Measurements from ENCODE around the gene CRYBG3. TPM values are rescaled to one million over a fixed set of nuclear protein-coding genes. Genes with fewer than 3 reads are reported as not detected.

Gene CRYBG3
- total RNA-seq: 1 to 10 TPM; 2.2 to 2.4 TPM
- 6.1 TPM for polyA plus RNA-seq (2013, experiment 1 of 2)
- polyA plus RNA-seq (2013, experiment 2 of 2): 5.4 TPM
- 13.0 to 75.5 (median 28.2) reads per million in 172 experiments for total RNA-seq

DNA sequence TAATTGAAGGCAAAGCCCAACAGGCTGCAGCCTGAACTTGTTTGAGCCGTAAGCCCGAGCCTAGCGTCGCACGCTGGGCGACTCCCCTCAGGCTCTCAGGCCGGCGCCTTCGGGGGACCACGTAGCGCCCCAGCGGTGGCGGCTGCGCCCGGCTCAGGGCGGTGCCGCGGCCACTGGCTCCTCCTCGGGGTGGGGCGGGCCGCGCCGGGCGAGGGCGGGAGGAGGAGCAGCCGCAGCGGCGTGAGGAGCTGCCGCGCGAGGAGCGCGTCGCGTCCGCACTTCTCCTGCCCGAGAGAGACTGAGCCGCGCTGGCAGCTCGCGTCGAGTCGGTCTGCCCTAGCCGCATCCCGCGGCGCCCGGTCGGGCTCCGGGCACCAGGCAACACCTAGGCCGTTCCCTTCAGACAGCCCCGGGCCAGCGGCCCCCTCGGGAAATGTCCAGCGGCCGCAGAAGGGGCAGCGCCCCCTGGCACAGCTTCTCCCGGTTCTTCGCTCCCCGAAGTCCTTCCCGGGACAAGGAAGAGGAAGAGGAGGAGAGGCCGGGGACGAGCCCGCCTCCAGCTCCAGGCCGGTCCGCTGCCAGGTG lies at the start of gene CRYBG3:
Gene CRYBG3 (plus strand): TSS at position 238 of the 585 bp plus-strand sequence. CDS start 196 bp downstream, at position 434.
- H3K9me3 ChIP-seq (ENCODE audit: control insufficient read depth in 1 of 2, insufficient read depth in 1 of 2, low read length in 2 of 2): no peaks in the 10 kb centered on the region
- peaks cover 20% of the 10 kb centered on the region for H3K27me3 Mint-ChIP-seq
- H3K27ac ChIP-seq (ENCODE audit: low read depth in 1 of 2, low read length in 2 of 2): peak within 1 kb of the TSS in 1 of 2 donors; percentile 68
- peaks cover 25% of the 10 kb centered on the region for H3K4me1 ChIP-seq (ENCODE audit: insufficient read depth, low read length)
- peak; percentile 96 for ATAC-seq (ENCODE audit: poor library complexity)
- TF ChIP-seq, protein P1, sequence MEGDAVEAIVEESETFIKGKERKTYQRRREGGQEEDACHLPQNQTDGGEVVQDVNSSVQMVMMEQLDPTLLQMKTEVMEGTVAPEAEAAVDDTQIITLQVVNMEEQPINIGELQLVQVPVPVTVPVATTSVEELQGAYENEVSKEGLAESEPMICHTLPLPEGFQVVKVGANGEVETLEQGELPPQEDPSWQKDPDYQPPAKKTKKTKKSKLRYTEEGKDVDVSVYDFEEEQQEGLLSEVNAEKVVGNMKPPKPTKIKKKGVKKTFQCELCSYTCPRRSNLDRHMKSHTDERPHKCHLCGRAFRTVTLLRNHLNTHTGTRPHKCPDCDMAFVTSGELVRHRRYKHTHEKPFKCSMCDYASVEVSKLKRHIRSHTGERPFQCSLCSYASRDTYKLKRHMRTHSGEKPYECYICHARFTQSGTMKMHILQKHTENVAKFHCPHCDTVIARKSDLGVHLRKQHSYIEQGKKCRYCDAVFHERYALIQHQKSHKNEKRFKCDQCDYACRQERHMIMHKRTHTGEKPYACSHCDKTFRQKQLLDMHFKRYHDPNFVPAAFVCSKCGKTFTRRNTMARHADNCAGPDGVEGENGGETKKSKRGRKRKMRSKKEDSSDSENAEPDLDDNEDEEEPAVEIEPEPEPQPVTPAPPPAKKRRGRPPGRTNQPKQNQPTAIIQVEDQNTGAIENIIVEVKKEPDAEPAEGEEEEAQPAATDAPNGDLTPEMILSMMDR (IDR thresholded peaks at IDR 0.05): no peak
- peak within 1 kb of the TSS; percentile 78 for H3K27ac Mint-ChIP-seq
- POLR2A ChIA-PET: interaction anchor here (0.9 to 3.2 kb wide), 22 partner anchors 13 to 771 kb away, joined by 3 to 20 read pairs (median 4); partner anchors contain the start of genes ARL6, CLDND1, CPOX and RIOX2
- intact Hi-C loops (cut with DNase I, micrococcal nuclease): loop anchor here (5.0 to 10.0 kb wide), 5 partner anchors 55 to 690 kb away; partner anchors contain the start of gene RIOX2 (in 1 of the 2)
- peaks cover 21% of the 10 kb centered on the region for H3K4me1 Mint-ChIP-seq (ENCODE audit: low read depth)
- peak; percentile 60 to 91 (median 76) for DNase-seq
- no peaks in the 10 kb centered on the region for H3K9me3 Mint-ChIP-seq
- no peaks in the 10 kb centered on the region for H3K36me3 ChIP-seq (ENCODE audit: insufficient read depth, low read length)
- no peaks in the 10 kb centered on the region for H3K27me3 ChIP-seq (ENCODE audit: control insufficient read depth in 1 of 2, insufficient read depth in 2 of 2, low read length in 2 of 2)
- H3K4me3 ChIP-seq (ENCODE audit: low read length): peak within 1 kb of the TSS; percentile 81
- CTCF ChIA-PET: interaction anchor here (0.8 to 2.0 kb wide), 8 partner anchors 9 to 217 kb away, joined by 3 to 6 read pairs (median 3); partner anchors contain the start of gene ARL6
- H3K4me3 Mint-ChIP-seq: peak within 1 kb of the TSS; percentile 97
- H3K36me3 Mint-ChIP-seq (ENCODE audit: low read depth): no peaks in the 10 kb centered on the region

DNA sequence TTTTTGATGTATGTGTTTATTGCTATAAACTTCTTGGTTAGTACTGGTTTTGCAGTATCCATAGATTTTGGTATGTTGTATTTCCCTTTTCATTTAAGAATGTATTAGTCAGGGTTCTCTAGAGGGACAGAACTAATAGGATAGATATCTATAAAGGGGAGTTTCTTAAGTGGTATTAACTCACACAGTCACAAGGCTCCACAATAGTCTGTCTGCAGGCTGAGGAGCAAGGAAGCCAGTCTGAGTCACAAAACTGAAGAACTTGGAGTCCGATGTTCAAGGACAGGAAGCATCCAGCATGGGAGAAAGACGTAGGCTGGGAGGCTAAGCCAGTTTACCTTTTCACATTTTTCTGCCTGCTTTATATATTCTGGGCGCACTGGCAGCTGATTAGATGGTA lies 48.9 kb upstream of the CRYBG3 start:
- Histone ChIP-seq H3K36me3 (ENCODE audit: insufficient read depth, low read length) (no peaks in the 10 kb centered on the region), H3K9me3 (ENCODE audit: control insufficient read depth in 1 of 2, insufficient read depth in 1 of 2, low read length in 2 of 2) (no peaks in the 10 kb centered on the region), H3K4me3 (ENCODE audit: low read length) (no peak overlapping the region), H3K27me3 (ENCODE audit: control insufficient read depth in 1 of 2, insufficient read depth in 2 of 2, low read length in 2 of 2) (no peaks in the 10 kb centered on the region), H3K27ac (ENCODE audit: low read depth in 1 of 2, low read length in 2 of 2) (no peak overlapping the region), H3K4me1 (ENCODE audit: insufficient read depth, low read length) (no peaks in the 10 kb centered on the region)
- DNase-seq (no peak), ATAC-seq (ENCODE audit: poor library complexity) (no peak)
- peaks cover 72% of the 10 kb centered on the region for H3K36me3 Mint-ChIP-seq (ENCODE audit: low read depth)
- POLR2A ChIA-PET: no interaction called here
- H3K27ac Mint-ChIP-seq: no peak overlapping the region
- TF ChIP-seq, protein P1 (IDR thresholded peaks at IDR 0.05): no peak
- intact Hi-C loops (cut with DNase I, micrococcal nuclease): no loop called here
- CTCF ChIA-PET: no interaction called here
- H3K4me1 Mint-ChIP-seq (ENCODE audit: low read depth): no peaks in the 10 kb centered on the region
- no peaks in the 10 kb centered on the region for H3K9me3 Mint-ChIP-seq
- no peak overlapping the region for H3K4me3 Mint-ChIP-seq
- no peaks in the 10 kb centered on the region for H3K27me3 Mint-ChIP-seq

DNA sequence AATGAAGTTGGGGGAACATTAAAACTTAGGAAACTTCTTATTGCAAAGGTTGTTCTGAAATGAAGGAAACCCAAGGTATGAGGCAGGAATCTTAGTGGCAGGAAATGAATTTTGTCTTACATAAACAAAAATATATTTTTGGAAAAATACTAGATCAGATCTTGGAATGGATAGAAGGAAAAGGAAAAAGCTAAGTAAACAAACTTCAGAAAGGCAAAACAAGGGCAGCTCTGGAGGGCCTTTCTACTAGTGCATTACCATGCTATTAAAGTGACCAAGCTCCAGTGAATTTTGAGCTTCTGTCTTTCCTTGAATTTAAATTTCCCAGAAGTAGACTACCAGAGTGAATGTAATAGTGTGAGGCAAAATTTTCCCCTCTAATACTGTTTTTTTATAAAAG lies 43.7 kb upstream of the CRYBG3 start:
- Histone ChIP-seq H3K27me3 (ENCODE audit: control insufficient read depth in 1 of 2, insufficient read depth in 2 of 2, low read length in 2 of 2) (no peaks in the 10 kb centered on the region), H3K27ac (ENCODE audit: low read depth in 1 of 2, low read length in 2 of 2) (no peak overlapping the region), H3K36me3 (ENCODE audit: insufficient read depth, low read length) (no peaks in the 10 kb centered on the region), H3K4me1 (ENCODE audit: insufficient read depth, low read length) (no peaks in the 10 kb centered on the region), H3K4me3 (ENCODE audit: low read length) (no peak overlapping the region), H3K9me3 (ENCODE audit: control insufficient read depth in 1 of 2, insufficient read depth in 1 of 2, low read length in 2 of 2) (no peaks in the 10 kb centered on the region)
- Mint-ChIP-seq H3K36me3 (ENCODE audit: low read depth) (peaks cover 45% of the 10 kb centered on the region), H3K4me3 (no peak overlapping the region), H3K27me3 (no peaks in the 10 kb centered on the region), H3K9me3 (no peaks in the 10 kb centered on the region), H3K4me1 (ENCODE audit: low read depth) (no peaks in the 10 kb centered on the region), H3K27ac (no peak overlapping the region)
- ATAC-seq (ENCODE audit: poor library complexity) (no peak), DNase-seq (no peak)
- ChIA-PET POLR2A (no interaction called here), CTCF (no interaction called here)
- TF ChIP-seq, protein P1 (IDR thresholded peaks at IDR 0.05): no peak
- intact Hi-C loops (cut with DNase I, micrococcal nuclease): no loop called here
